Skin epidermis (tissue), 12 donors: Measurements from ENCODE around the gene KRTAP20-4.

Experiments used
- H3K27ac ChIP-seq, 21 experiments: fragments of 200-600 bp; sonication (generic) in 11 of 21; one replicate each; pipeline ENCODE4 v1.5.0; 2020; ENCODE audit warnings: mild to moderate bottlenecking in 3 of 21, inconsistent platforms in 2 of 21, moderate library complexity in 2 of 21
- H3K4me3 ChIP-seq, 7 experiments: fragments of 200-600 bp; sonication (generic) in 2 of 7; one replicate each; pipeline ENCODE4 v1.5.0; 2020; ENCODE audit warnings: inconsistent platforms in 2 of 7, mild to moderate bottlenecking in 2 of 7, moderate library complexity in 1 of 7

KRTAP20-4 gene

DNA sequence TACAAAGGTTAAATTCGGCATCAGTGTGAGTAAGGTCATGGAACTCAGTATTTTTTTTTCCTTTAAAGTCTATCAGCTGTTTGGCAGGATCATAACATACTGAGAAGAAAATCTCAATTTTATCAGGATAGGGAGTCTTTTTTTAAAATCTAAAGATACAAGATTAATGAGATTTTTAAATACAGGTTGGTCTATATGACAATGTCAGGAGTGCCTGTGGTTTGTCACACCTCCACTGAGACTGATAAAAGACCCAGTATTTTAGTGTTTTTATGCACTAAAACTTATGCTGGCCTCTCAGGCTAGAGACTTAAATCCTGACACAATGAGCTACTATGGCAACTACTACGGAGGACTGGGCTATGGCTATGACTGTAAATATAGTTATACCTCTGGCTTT lies 22.1 kb downstream of the KRTAP20-4 start, which contains the start of gene KRTAP20-3:
KRTAP20-3 (plus strand) TSS at position 301 of the 400 bp plus-strand sequence.
- Histone ChIP-seq H3K4me3 (no peak within 1 kb of the TSS), H3K27ac (no peak within 1 kb of the TSS)

GRCh38 chr21:30646904-30647414 lies 26.5 kb downstream of the KRTAP20-4 start:
- H3K4me3 ChIP-seq = no peak overlapping the region
- no peak overlapping the region for H3K27ac ChIP-seq

- Histone ChIP-seq H3K4me3 (no peak overlapping the region), H3K27ac (no peak overlapping the region)
These were observed 32.5 kb downstream of the KRTAP20-4 start for GRCh38 chr21:30652891-30653290.

GRCh38 chr21:30668776-30669175 lies 48.3 kb downstream of the KRTAP20-4 start:
- Histone ChIP-seq H3K27ac (no peak overlapping the region), H3K4me3 (no peak overlapping the region)
